NCI-H526 (cell line): ENCODE results near the gene ADAMTS2.
"Not testable (repeated sequence)": the region's sequence is repeated elsewhere in the genome, so short reads cannot be mapped to it uniquely, and the experiment has no call there.

Experiments
- DNase-seq, 2 experiments: peaks; one replicate each; lab custom pipeline; 2025; lab: John Stamatoyannopoulos, UW

ADAMTS2 gene

GRCh38 chr5:179296150-179296821 is 49.0 kb downstream of the ADAMTS2 start:
- DNase-seq, result no peak

DNA sequence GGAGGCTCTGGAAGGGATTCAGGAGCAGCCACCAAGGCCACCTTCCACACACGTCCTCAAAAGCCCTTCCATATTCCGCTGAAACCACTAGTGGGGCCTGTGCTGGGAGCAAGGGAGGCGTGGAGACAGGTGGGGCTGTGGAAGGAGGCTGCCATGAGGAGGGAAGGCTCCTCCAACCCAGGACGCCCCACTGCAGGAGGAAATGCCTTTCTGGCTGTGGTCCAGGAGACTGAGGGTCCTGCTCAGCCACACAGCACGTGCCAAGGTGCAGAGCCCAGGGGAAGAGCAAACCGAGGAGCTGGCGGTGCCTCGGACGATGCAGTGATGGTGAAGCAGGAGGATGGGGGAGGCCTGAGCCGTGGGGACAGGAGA is 49.5 kb downstream of the ADAMTS2 start:
- DNase-seq, result no peak

DNA sequence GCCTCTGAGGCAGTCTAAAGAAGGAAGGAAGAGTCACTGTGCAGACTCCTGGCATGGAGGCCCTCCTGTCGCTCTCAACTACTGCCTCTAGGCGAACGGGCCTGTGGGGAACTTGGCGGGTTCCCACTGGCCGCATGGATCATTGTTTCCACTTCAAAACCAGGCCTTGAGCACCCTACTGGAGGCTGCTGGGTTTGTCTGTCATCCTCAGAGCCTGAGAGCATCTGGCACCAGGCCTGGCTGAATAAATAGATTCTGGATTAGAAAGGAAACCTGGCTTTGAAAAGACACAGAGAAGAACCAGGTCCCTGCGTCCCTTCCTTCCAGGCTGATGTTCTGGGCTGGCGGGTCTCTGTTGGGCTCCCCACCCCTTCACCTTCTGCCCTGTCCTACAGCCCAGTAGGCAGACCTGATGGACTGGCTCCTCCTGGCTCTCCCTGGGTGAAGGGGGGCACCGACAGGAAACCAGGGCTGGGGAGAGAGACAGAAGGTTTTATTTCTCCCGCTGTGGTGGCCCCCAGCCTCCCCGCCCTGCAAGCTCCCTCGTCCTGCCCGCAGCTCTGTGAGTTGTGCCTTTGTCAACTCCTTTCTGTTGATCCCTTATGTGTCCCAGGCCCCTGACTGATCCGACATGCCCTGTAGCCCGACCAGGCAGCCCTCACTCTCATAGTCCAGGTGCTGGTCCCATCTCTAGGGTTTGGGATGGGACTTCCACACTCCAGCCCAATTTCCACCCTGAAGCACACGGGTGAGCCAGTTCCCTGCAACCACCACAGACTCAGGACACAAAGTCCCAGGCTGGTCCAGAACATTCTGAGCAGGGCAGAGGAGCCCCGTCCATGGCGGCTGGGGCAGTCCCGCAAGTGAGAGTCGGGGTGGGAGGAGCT is 50.1 kb downstream of the ADAMTS2 start:
- DNase-seq, result no peak

- no peak for DNase-seq
Measured at GRCh38 chr5:179294131-179294780, 51.0 kb downstream of the ADAMTS2 start.

DNA sequence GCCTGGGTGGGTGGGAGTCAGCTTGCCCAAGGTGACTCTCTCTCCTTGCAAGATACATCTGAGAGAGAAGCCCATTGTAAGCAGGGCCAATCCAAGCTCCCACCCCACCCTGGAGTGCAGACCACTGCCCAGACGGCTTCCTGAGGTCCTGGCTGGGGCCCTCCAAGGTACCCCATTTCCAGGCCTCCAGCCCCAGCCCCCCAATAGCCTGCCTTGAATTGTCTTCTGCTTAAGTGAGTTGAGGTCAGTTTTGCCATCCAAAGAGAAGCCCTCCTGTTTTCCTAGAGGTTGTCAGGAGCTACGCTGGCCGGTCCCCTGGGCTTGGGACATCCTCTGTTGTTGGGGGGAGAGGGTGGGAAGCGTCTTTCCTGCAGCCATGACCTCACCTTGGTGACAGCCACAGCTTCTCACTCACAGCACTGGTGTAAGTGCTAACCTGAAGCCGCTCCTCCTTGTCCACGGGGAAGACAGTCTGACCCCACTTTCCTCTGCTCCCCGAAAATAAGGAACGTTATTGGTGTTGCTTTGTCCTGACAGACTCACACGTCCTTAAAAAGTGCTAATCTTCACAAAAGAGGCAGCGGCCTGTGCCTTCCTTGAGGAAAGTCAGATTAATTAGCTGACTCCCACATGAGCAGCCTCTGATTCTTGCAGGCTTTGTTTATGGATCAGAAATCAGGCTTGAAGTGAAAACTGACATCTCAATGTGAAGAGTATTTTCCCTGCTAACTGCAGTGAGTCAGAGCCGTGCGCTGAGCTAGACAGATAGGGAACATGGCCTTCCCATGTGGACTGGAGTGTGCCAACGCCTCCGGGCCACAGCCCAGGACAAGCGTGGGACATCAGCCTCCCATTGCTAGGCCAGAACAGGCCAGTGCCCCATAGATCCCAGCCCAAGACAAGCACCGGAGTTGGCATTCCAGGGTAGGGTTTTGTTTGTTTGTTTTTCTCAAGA is 52.3 kb downstream of the ADAMTS2 start:
- DNase-seq, result no peak

DNA sequence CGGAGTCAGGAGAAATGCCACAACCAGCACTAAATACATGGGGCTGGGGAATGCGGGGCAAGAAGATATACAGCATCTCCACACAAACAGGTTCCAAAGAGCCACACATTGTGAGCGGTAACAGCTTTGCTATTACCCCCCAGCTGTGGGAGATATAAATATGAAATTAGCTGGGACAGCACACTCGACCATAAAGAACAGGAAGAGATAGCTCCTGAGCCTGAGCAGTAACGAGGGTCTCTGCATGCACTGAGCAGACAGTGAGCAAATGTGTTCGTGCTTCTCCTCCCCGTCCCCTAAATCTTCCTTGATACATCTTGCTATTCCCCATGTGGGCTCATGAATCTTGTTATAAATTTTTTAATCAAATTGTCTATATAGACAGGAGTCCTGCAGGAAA is 53.1 kb downstream of the ADAMTS2 start:
- no peak for DNase-seq

GRCh38 chr5:179290681-179291540 is 54.4 kb downstream of the ADAMTS2 start:
- DNase-seq, result no peak

DNA sequence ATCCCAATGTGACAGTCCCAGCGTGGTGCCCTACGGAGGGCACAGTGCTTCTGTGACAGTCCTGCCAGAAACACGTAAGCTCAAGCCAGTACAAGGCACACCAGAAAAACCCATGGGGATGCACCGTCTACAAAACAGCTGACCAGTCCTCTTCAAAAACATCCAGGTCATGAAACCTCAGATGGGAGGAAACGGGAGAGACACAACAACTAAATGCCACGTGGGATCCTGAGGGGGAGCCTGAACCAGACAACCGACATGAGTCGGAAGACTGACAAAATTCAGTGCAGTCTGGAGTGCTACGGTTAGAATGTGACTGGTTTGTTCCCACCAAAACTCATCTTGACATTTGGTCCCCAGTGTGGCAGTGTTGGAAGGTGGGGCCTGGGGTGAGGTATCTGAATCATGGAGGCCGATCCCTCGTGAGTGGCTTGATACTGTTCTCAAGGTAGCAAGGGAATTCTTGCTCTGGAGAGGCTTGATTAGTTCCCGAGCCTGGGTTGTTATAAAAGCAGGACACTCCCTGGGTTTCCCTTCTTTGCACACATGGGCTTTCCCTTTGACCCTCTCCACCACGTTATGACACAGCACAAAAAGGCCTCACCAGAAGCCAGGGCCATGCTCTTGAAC is 55.4 kb downstream of the ADAMTS2 start:
- no peak for DNase-seq

DNA sequence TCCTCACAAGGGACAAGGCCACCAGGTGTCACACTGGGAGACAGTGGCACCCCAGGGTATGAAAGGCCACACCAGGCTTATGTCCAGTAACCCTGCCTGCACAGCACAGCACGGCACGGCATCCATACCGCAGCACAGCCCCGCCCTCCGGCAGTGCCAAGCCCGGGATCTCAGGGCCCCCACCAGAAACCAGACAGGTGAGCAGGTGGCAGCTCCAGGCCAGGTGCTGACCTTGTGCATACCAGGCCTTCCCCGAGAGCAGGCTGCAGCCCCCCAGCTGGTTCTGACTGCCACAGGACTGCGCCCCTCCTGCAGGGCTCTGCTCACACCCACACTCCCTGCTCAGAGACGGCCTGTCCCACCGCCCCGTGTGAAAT is 56.5 kb downstream of the ADAMTS2 start:
- no peak for DNase-seq

DNA sequence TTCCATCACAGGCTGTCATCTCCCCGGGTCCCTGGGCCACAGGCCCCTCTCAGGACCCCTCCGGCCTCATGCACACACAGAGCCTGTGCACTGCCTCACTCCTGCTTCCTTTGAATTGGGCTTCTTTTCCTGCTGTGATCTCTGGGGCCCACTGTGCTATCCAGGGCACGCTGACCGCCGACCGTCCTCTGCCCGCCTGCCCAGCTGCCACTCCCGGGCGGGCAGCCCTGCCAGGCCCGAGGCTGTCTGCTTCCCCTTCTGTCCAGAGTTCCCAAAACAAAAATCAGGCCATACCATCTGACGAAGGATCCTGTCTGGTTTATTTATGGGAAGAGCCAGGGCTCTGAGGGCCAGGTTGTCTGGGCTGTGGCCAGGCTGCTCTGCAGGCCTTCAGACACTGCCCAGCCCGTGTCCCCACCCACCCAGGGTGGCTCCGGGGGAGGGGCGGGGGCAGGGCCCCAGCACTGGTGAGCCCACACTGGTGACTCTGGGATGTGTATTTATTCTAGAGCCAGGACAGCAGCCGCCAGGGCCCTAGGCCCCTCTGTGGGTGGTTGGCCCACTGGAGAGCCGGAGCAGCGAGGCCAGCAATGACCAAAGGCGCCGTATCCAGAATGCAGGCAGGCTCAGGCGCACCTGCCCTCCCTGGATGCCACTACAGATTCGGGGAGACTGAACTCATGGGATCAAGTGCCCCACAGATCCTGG is 57.0 kb downstream of the ADAMTS2 start:
- no peak for DNase-seq

- no peak for DNase-seq
Measured at GRCh38 chr5:179287631-179288030, 57.6 kb downstream of the ADAMTS2 start.

GRCh38 chr5:179287071-179287470 is 58.2 kb downstream of the ADAMTS2 start:
- DNase-seq, result no peak

DNA sequence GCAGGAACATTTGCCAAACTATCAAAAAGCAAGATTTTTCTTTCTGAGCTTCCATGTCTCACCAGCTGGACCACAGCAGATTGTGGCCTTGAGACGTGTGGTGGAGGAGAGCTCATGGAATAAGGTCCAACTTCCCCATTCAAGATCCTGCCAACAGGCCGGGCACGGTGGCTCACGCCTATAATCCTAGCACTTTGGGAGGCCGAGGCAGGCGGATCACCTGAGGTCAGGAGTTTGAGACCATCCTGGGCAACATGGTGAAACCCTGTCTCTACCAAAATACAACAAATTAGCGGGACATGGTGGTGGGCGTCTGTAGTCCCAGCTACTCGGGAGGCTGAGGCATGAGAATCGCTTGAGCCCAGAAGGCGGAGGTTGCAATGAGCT is 59.5 kb downstream of the ADAMTS2 start:
- DNase-seq, result not testable (repeated sequence)

DNA sequence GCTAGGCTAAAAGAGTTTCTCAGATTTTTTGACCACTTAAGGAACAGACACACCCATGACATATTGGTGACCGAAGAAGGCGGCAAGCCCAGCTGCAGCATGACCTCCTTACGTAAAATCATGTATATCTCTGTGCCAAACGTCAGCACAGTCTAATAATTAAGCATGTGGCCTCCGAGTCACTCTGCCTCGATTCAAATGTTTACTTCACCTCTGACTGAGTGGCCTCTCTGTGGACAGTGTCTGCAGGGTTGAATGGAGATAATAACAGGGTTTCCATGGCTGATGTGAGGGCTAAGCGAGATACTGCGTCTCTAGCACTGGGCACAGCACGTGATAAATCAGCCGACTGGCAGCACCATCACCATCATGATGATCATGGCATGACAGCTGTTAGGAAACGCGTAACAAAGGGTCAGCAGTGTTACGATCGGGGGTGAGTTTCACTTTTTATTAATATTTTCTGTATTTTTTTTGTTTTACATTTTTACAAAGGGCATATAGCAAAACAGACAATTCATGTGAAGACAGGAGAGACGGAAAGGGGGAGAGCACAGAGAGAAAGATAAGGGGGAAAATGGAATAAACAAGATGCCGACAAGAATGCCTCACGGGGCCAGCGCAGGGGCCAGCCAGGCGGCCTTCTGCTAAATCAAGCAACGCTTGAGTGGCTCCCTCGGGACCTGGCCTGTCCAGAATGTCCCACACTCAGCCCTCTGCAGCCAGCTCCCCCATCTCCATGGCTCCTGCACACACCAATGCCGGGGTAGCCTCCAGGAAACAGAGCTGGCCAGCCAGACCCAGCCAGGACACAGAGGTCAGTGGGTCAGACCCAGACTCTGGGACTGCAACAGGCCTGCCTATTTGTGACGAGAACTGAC is 60.3 kb downstream of the ADAMTS2 start:
- no peak for DNase-seq

GRCh38 chr5:179283908-179284307 is 61.4 kb downstream of the ADAMTS2 start:
- not testable (repeated sequence) for DNase-seq

- no peak for DNase-seq
Measured at GRCh38 chr5:179281694-179282093, 63.6 kb downstream of the ADAMTS2 start.

GRCh38 chr5:179280095-179280490 is 65.2 kb downstream of the ADAMTS2 start:
- no peak for DNase-seq

DNA sequence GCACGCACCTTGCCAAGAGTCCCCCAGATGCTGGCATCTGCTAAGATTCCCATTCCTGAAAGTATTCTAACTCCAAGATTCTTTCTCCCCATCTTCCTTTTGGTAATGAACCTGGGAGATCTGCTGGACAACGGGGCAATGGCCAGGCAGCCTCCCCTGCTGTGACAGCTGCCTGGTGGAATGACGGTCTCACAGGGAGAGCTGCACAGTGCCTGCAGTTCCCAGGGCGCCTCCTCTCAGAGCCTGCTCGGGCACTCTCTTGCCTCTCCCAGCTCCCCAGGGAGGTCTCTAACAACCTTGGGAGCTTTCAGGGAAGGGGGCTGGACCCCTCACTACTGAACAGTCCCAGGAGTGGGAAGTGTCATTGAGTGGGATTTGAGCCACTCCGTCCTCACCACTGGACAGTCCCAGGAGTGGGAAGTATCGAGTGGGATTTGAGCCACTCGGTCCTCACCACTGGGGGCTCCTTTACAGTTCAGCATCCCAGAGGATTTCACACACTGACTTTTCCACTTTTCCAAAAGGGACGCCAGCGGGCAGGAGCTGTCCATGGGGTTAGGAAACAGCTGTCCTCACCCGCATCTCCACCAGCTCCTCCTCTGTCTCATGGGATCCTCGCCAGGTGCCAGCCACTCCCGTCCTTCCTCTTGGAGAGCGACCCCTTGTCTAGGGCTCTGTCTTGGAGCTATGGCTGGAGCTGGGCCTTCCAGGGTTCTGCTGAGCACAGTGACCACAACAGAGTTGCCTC is 65.7 kb downstream of the ADAMTS2 start:
- peak in 1 of 2 experiments; percentile 7 for DNase-seq
